ENCODE data around the gene JADE1.
A peak's percentile ranks its signal among the peaks of the same experiment; 100 is the strongest.

The JADE1 gene

DNA sequence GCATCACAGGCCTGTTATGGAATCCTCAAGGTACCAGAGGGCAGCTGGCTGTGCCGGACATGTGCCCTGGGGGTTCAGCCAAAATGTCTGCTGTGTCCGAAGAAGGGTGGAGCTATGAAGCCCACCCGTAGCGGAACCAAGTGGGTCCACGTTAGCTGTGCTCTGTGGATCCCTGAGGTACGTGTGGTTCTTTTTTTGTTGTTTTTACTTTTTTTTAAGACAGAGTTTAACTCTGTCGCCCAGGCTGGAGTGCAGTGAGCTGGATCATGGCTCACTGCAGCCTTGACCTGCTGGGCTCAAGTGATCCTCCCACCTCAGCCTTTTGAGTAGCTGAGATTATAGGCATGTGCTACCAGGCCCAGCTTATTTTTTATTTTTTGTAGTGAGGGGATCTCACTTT, 46.1 kb downstream of the JADE1 start:
- no peak overlapping the region for H3K4me3 ChIP-seq (ENCODE audit: low read depth, low read length)
- no peak for DNase-seq (ENCODE audit: low read depth)
- in situ Hi-C loops (cut with HindIII; ENCODE audit: low sequenced_read_pairs), result loop anchor here (25.0 kb wide), 1 partner anchor 393 kb away; no protein-coding TSS in a partner anchor
- TF ChIP-seq, protein P1, sequence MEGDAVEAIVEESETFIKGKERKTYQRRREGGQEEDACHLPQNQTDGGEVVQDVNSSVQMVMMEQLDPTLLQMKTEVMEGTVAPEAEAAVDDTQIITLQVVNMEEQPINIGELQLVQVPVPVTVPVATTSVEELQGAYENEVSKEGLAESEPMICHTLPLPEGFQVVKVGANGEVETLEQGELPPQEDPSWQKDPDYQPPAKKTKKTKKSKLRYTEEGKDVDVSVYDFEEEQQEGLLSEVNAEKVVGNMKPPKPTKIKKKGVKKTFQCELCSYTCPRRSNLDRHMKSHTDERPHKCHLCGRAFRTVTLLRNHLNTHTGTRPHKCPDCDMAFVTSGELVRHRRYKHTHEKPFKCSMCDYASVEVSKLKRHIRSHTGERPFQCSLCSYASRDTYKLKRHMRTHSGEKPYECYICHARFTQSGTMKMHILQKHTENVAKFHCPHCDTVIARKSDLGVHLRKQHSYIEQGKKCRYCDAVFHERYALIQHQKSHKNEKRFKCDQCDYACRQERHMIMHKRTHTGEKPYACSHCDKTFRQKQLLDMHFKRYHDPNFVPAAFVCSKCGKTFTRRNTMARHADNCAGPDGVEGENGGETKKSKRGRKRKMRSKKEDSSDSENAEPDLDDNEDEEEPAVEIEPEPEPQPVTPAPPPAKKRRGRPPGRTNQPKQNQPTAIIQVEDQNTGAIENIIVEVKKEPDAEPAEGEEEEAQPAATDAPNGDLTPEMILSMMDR (IDR thresholded peaks at IDR 0.05; ENCODE audit: low read depth, low read length, missing control alignments), result no peak

DNA sequence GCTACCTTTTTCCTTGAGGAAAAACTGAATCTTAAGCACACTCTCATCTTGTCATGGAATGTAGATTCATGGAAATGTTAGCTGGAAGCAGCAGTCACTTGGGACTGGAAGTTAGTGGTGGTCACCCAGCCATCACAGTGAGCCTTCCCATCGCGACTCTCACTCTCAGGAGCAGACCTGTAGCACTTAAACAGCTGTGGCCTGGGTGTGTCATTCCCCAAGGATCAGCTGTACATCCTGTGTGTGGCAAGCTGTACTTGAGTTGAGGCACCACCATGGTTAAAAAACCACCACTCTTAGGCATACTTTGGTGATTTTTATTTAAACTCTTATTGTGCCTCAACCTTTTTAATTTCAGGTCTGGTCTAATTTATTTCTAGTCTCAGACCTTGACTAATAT, 46.7 kb downstream of the JADE1 start:
- DNase-seq (ENCODE audit: low read depth), result no peak
- TF ChIP-seq, protein P1 (IDR thresholded peaks at IDR 0.05; ENCODE audit: low read depth, low read length, missing control alignments), result no peak
- in situ Hi-C loops (cut with HindIII; ENCODE audit: low sequenced_read_pairs), result loop anchor here (25.0 kb wide), 1 partner anchor 394 kb away; no protein-coding TSS in a partner anchor
- no peak overlapping the region for H3K4me3 ChIP-seq (ENCODE audit: low read depth, low read length)

DNA sequence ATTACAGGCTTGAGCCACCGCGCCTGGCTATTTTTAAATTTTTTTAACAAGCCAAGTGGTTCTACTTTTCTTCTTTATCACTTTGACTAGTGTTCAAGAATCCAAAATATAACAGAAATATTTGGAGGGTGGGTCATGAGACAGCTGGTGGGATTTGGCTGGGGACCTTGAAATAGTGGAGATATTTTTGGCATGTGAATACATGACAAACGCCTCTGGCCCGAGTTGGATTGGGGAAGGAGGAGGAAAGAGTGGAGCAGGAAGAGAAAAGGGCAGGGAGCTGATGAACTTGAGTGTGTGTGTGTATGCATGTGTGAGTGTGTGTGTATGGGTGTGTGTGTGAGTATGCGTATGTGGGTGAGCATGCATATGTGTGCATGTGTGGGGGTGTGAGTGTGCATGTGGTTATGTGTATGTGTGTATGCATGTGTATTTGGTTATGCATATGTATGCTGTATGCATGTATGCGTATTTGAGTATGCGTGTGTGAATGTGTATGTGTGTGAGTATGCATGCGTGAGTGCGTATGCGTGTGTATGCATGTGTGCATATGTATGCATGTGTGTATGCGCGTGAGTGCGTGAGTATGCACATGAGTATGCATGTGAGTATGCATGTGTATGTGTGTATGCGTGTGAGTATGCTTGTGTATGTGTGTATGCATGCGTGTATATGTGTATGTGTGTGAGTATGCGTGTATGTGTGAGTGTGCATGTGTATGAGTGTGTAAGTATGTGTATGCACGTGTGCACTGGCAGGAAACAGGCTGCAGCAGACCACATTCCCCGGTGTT, 49.6 kb downstream of the JADE1 start:
- in situ Hi-C loops (cut with HindIII; ENCODE audit: low sequenced_read_pairs), result loop anchor here (25.0 kb wide), 1 partner anchor 397 kb away; no protein-coding TSS in a partner anchor
- no peak overlapping the region for H3K4me3 ChIP-seq (ENCODE audit: low read depth, low read length)
- DNase-seq (ENCODE audit: low read depth), result peak; percentile 34
- TF ChIP-seq, protein P1 (IDR thresholded peaks at IDR 0.05; ENCODE audit: low read depth, low read length, missing control alignments), result no peak

DNA sequence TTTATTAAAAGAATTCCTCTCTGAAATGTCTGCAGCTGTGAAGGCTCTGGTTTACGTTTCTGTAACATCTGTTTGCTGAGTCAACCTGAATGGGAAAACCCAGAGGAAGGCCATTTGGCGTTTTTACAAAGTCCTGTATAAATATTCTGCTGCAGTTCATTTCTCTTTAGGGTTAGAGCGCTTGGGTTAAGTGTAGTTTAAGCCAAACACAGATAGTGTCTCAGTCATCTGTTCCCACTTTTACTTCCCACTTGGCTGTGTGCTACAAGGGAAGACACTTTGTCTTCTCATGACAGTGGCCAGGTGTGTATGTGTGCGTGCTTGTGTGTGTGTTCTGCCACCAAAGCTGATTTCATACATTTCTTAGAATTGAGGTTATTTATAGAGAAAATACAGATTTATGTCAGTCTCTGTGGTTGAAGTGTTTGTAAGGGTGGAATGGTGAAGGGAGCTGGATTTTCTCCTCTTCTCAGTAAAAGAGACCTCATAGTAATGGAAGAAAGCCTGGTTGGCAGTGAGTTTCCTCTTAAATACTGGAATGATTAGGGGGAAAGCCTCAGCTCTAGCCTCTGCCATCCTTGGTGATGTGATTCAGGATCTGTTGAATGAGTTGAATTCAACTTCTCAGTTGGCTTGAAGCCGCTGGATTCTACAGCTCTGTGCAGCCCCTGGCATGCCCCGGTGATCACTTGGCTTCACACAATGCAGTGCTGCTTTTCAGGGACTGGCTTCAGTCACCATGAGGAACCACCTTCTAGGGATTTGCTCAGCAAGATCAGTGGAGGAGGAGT, 50.6 kb downstream of the JADE1 start:
- no peak overlapping the region for H3K4me3 ChIP-seq (ENCODE audit: low read depth, low read length)
- in situ Hi-C loops (cut with HindIII; ENCODE audit: low sequenced_read_pairs), result loop anchor here (25.0 kb wide), 1 partner anchor 398 kb away; no protein-coding TSS in a partner anchor
- TF ChIP-seq, protein P1 (IDR thresholded peaks at IDR 0.05; ENCODE audit: low read depth, low read length, missing control alignments), result no peak
- DNase-seq (ENCODE audit: low read depth), result peak; percentile 23

DNA sequence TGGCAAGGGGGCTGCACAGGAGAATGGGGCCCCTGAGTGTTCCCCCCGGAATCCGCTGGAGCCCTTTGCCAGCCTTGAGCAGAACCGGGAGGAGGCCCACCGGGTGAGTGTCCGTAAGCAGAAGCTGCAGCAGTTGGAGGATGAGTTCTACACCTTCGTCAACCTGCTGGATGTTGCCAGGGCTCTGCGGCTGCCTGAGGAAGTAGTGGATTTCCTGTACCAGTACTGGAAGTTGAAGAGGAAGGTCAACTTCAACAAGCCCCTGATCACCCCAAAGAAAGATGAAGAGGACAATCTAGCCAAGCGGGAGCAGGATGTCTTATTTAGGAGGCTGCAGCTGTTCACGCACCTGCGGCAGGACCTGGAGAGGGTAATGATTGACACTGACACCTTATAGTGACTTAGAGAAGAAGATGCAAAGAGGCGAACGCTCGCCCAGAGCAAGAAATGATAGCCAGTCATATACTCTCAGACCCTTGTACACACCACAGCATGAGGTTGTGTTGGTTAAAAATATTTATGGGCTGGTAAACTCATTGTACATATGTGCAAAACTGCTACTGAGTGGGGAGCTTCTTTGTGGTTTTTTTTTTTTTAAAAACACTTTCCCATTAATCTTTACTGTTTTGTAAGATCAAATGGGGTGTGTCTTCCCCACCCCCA, 52.5 kb downstream of the JADE1 start:
- in situ Hi-C loops (cut with HindIII; ENCODE audit: low sequenced_read_pairs), result loop anchor here (25.0 kb wide), 1 partner anchor 400 kb away; no protein-coding TSS in a partner anchor
- TF ChIP-seq, protein P1 (IDR thresholded peaks at IDR 0.05; ENCODE audit: low read depth, low read length, missing control alignments), result no peak
- H3K4me3 ChIP-seq (ENCODE audit: low read depth, low read length), result no peak overlapping the region
- DNase-seq (ENCODE audit: low read depth), result no peak
